Skeletal muscle cell (primary cell): ENCODE measurements around the gene MTF2.
"Not testable (repeated sequence)": the region's sequence is repeated elsewhere in the genome, so short reads cannot be mapped to it uniquely, and the experiment has no call there.

ENCODE experiments used
- DNase-seq: peaks from one replicate; pipeline ENCODE4 v3.0.0-alpha.2; 2010; ENCODE audit warnings: low read depth
- H3K4me3 ChIP-seq: 2 replicates; pipeline ENCODE4 v1.5.1; 2011; ENCODE audit warnings: low read depth, mild to moderate bottlenecking, control low read depth, low read length, moderate library complexity

The MTF2 gene

DNA sequence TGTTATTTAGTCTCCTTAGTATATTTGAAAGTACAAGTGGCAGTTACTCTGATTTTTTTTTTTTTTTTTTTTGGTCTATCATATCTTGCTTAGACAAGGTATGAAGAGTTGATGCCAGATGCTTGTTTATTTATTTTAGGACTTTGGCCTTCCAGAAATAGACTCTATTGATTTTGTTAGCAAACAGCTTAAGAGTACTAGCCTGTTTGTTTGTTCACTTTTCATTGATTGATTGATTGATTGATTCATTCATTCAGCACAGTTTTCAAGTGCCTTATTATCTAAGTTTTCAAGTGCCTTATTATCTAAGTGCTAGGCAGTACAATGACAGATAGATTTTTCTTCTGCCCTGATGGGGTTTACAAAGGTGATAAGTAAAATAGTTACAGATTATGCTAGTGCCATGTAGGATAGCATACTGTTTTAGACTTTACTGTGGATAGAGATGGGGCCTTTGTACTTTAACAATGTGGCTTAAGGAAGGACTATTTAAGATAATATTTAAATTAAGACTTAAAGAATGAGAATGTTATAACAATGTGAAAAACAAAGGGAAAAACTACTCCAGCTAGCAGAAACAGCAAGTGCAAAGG lies 50.5 kb downstream of the MTF2 start:
- no peak for DNase-seq
- H3K4me3 ChIP-seq: no peak overlapping the region

- no peak for DNase-seq
- no peak overlapping the region for H3K4me3 ChIP-seq
Observed at GRCh38 chr1:93132638-93133037, 53.6 kb downstream of the MTF2 start.

- no peak for DNase-seq
- no peak overlapping the region for H3K4me3 ChIP-seq
Observed at GRCh38 chr1:93136445-93136844, 57.4 kb downstream of the MTF2 start.

GRCh38 chr1:93137604-93138292 lies 58.7 kb downstream of the MTF2 start:
- no peak for DNase-seq
- no peak overlapping the region for H3K4me3 ChIP-seq

- no peak for DNase-seq
- H3K4me3 ChIP-seq: no peak overlapping the region
Observed at GRCh38 chr1:93140106-93140505, 61.0 kb downstream of the MTF2 start.

DNA sequence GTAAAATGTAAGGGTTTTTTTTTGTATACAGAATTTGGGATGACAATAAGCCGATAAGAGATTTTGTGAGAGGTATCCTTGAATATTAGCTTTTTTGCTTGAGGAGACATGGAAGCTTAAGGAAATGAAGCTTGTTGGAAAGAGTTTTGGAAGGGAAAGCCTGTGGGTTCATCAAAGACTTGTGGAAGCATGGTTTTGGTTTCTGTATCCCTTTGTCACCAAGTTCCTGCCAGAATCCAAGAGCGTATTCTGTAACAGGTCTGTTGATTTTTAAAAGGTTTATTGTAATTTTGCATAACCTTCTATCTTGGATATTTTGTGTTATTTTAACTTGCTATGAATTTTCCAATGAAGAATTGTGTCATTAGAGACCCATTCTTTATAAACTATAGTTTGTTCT lies 63.1 kb downstream of the MTF2 start:
- DNase-seq: no peak

DNA sequence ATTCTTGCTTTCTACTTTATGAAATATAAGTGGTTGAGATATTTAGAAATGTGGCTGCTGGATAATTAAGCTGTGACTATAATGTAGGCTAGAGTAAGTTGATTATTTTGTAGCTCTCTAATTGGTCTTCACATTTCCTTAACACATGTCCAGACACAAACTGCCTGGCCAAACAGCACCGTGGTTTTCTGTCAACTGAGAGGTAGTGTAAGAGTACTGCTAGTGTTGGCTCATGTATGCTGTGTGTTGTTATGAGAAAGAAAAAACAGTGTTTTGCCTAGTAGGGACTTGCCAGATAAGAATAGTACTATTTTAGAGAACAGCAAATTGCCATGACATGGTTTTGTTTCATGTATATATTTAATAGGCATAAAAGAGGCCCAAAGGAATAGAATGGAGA lies 64.1 kb downstream of the MTF2 start:
- no peak for DNase-seq
- H3K4me3 ChIP-seq: no peak overlapping the region

More for the DNA sequence above, 63.1 kb downstream of the MTF2 start:
- no peak overlapping the region for H3K4me3 ChIP-seq

- no peak for DNase-seq
- H3K4me3 ChIP-seq: no peak overlapping the region
Observed at GRCh38 chr1:93143769-93144168, 64.7 kb downstream of the MTF2 start.

GRCh38 chr1:93148001-93148400 lies 68.9 kb downstream of the MTF2 start:
- peak; percentile 26 for DNase-seq
- no peak overlapping the region for H3K4me3 ChIP-seq

GRCh38 chr1:93150729-93151128 lies 71.6 kb downstream of the MTF2 start:
- no peak overlapping the region for H3K4me3 ChIP-seq
- no peak for DNase-seq

DNA sequence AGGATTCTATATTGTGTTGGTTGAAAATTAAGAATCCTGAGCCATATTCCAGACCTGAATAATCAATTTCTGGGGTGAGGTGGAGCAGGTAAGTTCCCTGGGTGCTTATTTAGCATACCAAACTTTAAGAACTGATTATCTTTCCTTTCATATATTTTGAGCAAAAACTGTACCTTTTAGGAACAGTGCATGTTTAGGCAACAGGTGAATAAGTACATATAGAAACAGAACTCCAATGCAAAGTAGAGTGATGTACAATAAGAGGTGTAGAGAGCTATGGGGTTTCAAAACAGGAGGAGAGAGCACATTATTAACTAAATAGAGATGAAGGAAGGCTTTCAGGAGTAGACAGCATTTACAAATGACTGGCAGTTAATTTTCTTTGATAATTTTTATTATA lies 72.4 kb downstream of the MTF2 start:
- H3K4me3 ChIP-seq: no peak overlapping the region
- DNase-seq: no peak

GRCh38 chr1:93152835-93153234 lies 73.8 kb downstream of the MTF2 start:
- no peak overlapping the region for H3K4me3 ChIP-seq
- no peak for DNase-seq

GRCh38 chr1:93154898-93155297 lies 75.8 kb downstream of the MTF2 start:
- DNase-seq: no peak

GRCh38 chr1:93155335-93155734 lies 76.3 kb downstream of the MTF2 start:
- H3K4me3 ChIP-seq: no peak overlapping the region
- no peak for DNase-seq

More at GRCh38 chr1:93154898-93155297, 75.8 kb downstream of the MTF2 start:
- H3K4me3 ChIP-seq: no peak overlapping the region

- H3K4me3 ChIP-seq: no peak overlapping the region
- DNase-seq: no peak
Observed at GRCh38 chr1:93159337-93159736, 80.3 kb downstream of the MTF2 start.

GRCh38 chr1:93163314-93163713 lies 84.2 kb downstream of the MTF2 start:
- H3K4me3 ChIP-seq, DNase-seq: not testable (repeated sequence)

GRCh38 chr1:93164816-93165215 lies 85.7 kb downstream of the MTF2 start:
- no peak for DNase-seq
- no peak overlapping the region for H3K4me3 ChIP-seq

GRCh38 chr1:93165895-93166294 lies 86.8 kb downstream of the MTF2 start:
- H3K4me3 ChIP-seq: not testable (repeated sequence)

GRCh38 chr1:93167006-93167405 lies 87.9 kb downstream of the MTF2 start:
- no peak for DNase-seq
- no peak overlapping the region for H3K4me3 ChIP-seq

More at GRCh38 chr1:93165895-93166294, 86.8 kb downstream of the MTF2 start:
- DNase-seq: not testable (repeated sequence)

- not testable (repeated sequence) for H3K4me3 ChIP-seq, DNase-seq
Observed at GRCh38 chr1:93170141-93170678, 91.1 kb downstream of the MTF2 start.

- no peak for DNase-seq
Observed at GRCh38 chr1:93171549-93172034, 92.5 kb downstream of the MTF2 start.

More at GRCh38 chr1:93171549-93172034, 92.5 kb downstream of the MTF2 start:
- no peak overlapping the region for H3K4me3 ChIP-seq
